Adrenal gland (tissue), 19 donors: ENCODE data around the gene ENPP3. TPM values are rescaled to one million over a fixed set of nuclear protein-coding genes. Genes with fewer than 3 reads are reported as not detected.

Experiments
- DNase-seq, 7 donors: peaks; one replicate each; pipeline ENCODE4 v3.0.0-alpha.2; 2019 to 2020
- H3K27ac ChIP-seq, 5 donors: fragments of 200-600 bp; sonication (generic) in 4 of 5; 1 replicate in 3 of 5; 2 replicates in 2 of 5; pipeline versions ENCODE4 v1.5.1 to v1.8.0; 2016 to 2020; ENCODE audit warnings: mild to moderate bottlenecking in 1 of 5
- H3K27me3 ChIP-seq: fragments of 200-600 bp; 2 replicates; pipeline ENCODE4 v1.8.0; 2021
- H3K36me3 ChIP-seq, 2 donors: fragments of 200-600 bp; replicated peaks in 1 of 2; 1 replicate in 1 of 2; 2 replicates in 1 of 2; pipeline versions ENCODE4 v1.5.1 to v1.8.0; 2018 to 2022
- H3K4me1 ChIP-seq, 2 donors: fragments of 200-600 bp; replicated peaks in 1 of 2; 1 replicate in 1 of 2; 2 replicates in 1 of 2; pipeline versions ENCODE4 v1.5.1 to v1.8.0; 2018 to 2021
- H3K4me3 ChIP-seq, 4 donors: fragments of 200-600 bp; sonication (generic) in 3 of 4; one replicate each; pipeline ENCODE4 v1.5.1; 2016 to 2018
- H3K9me3 ChIP-seq, 3 donors: fragments of 200-600 bp; sonication (generic) in 1 of 3; replicated peaks in 1 of 3; 1 replicate in 2 of 3; 2 replicates in 1 of 3; pipeline versions ENCODE4 v1.5.1 to v1.8.0; 2016 to 2021
- CTCF ChIP-seq, 6 experiments: fragments of 450-650 bp in 4 of 6; fragments of 200-600 bp in 2 of 6; sonication (generic) in 1 of 6; IDR thresholded peaks; 1 replicate in 5 of 6; 2 replicates in 1 of 6; pipeline versions ENCODE4 v1.5.1 to v1.8.0; 2016 to 2021; ENCODE audit warnings: antibody characterized with exemption in 6 of 6, mild to moderate bottlenecking in 2 of 6, moderate library complexity in 1 of 6
- POLR2A ChIP-seq, 2 donors: fragments of 450-650 bp; IDR thresholded peaks; one replicate each; pipeline ENCODE4 v1.6.1; 2017; ENCODE audit warnings: antibody characterized with exemption in 2 of 2, mild to moderate bottlenecking in 2 of 2, moderate library complexity in 1 of 2
- WGBS, 4 donors: extraction: QIAGEN DNeasy Blood & Tissue Kit in 2 of 4; methylation state at CpG; one replicate each; pipeline versions ENCODE4 v1.1.5 to v1.1.7; 2013 to 2017; 5-methylcytosine and 5-hydroxymethylcytosine counted together
- intact Hi-C, 2 donors: fragments of 100-400 bp; cut with DNase I; formaldehyde crosslinking; loops; one replicate each; pipeline versions ENCODE4 v1.14.1 to v1.15.0; 2022 to 2023
- long read RNA-seq, 10 donors: library from polyadenylated mRNA in 3 of 10; unstranded in 2 of 10; stranded (forward) in 1 of 10; transcript quantifications; one replicate each; pipeline ENCODE4 v2.0.0 and lab custom pipeline, GENCODE V29; 2021 to 2026
- polyA plus RNA-seq, 3 donors: library from polyadenylated mRNA; stranded (reverse); fragments of 200-250 nt in 2 of 3; fragments of 350-450 nt in 1 of 3; fragmentation: Illumina TruSeq in 1 of 3; extraction: RNeasy Lipid Tissue Mini Kit (QIAGEN cat#74804) in 1 of 3; gene quantifications; one replicate each; pipeline ENCODE4 v1.2.3, GENCODE V29; 2013 to 2014
- total RNA-seq, 9 donors: library from RNA; depleted of rRNA in 4 of 9; stranded (reverse); fragments of >200 nt in 4 of 9; fragments of 120-200 nt in 1 of 9; fragmentation: NEBNext Ultra II Directional in 1 of 9; extraction: Animal tissue kit (Norgen Biotek cat#: 25700) in 1 of 9; gene quantifications; one replicate each; pipeline versions ENCODE4 v1.1.0 to v1.2.4, GENCODE V29; 2013 to 2023
- donor health status: healthy with polysubstance abuse.
- donor health status: Bipolar disorder and iron deficiency.
- donor health status: DM: yes; HTN: yes; CAD: no.
- donor health status: DM: no; HTN: no; CAD: no.
- donor health status: DM: no; HTN: no; CAD: no.
- donor health status: DM: yes; HTN: yes; CAD: no.

Gene ENPP3
- total RNA-seq (10 to 100 TPM in 6 of 9 donors, 1 to 10 TPM in 3; 6.3 to 69.7 (median 12.2) TPM), polyA plus RNA-seq (10 to 100 TPM in 1 of 3 donors, 1 to 10 TPM in 2; 4.9 to 17.8 (median 5.9) TPM)
- long read RNA-seq, donor 1, partial matches to known transcripts = 0 of 4 reads
- long read RNA-seq, donor 1, other reads (novel, unspliced or antisense) = 0 of 4 reads
- long read RNA-seq, donor 2 = 0 reads
- long read RNA-seq, donor 3, partial matches to known transcripts = 5 of 7 reads
- long read RNA-seq, donor 3, other reads (novel, unspliced or antisense) = 0 of 7 reads
- long read RNA-seq, donor 4, partial matches to known transcripts = 0 of 3 reads
- long read RNA-seq, donor 4, other reads (novel, unspliced or antisense) = 1 of 3 reads
- long read RNA-seq, donor 5, transcript ENPP3-201 (25 exons, 3,162 nt) = major isoform, 7 of 10 reads
- long read RNA-seq, donor 5, partial matches to known transcripts = 1 of 10 reads
- long read RNA-seq, donor 5, other reads (novel, unspliced or antisense) = 2 of 10 reads
- long read RNA-seq, donor 6, partial matches to known transcripts = 0 of 2 reads
- long read RNA-seq, donor 6, other reads (novel, unspliced or antisense) = 2 of 2 reads
- long read RNA-seq, donor 7, partial matches to known transcripts = 0 of 2 reads
- long read RNA-seq, donor 7, other reads (novel, unspliced or antisense) = 0 of 2 reads
- long read RNA-seq, donor 8, partial matches to known transcripts = 5 of 7 reads
- long read RNA-seq, donor 8, other reads (novel, unspliced or antisense) = 0 of 7 reads
- long read RNA-seq, donor 9, partial matches to known transcripts = 5 of 7 reads
- long read RNA-seq, donor 9, other reads (novel, unspliced or antisense) = 0 of 7 reads
- long read RNA-seq, donor 10 = 0 reads

- Histone ChIP-seq H3K9me3 (no peaks in the 10 kb centered on the region), H3K27ac (no peak within 1 kb of the TSS), H3K4me3 (peak within 1 kb of the TSS in 1 of 4 donors; percentile 25), H3K4me1 (peaks cover 0 to 8% of the 10 kb centered on the region in 2 donors), H3K27me3 (no peaks in the 10 kb centered on the region), H3K36me3 (no peaks in the 10 kb centered on the region)
- intact Hi-C loops = no loop called here
- 60 to 67% (median 63%) methylated on average over 10 of the region's 10 CpGs for WGBS, 4 donors
- DNase-seq = no peak
- peak; percentile 19 to 29 for TF ChIP-seq POLR2A (IDR thresholded peaks at IDR 0.05)
- no peak for TF ChIP-seq CTCF (IDR thresholded peaks at IDR 0.05)
These were observed at the start of gene ENPP3 for GRCh38 chr6:131636880-131637792. TSS of gene ENPP3 (plus strand) at chr6:131637302. CDS start at chr6:131637385, 83 bp downstream.

DNA sequence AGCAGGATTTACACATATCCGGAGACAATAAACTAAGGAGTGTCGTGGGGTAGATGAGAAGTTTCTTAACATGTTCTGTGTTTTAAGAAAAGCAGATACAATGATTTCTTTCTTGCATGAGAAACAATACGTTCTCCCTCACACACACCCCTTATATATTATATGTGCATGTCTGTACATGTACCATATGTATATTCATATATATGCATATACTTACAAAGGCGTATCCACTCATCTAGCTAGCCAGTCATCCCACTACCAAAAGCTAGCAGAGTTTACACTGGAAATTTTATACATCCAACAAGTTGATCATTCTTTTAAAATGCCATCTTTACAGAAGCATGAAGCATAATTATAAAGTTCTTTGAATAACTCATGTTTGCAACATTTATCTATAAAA, 49.2 kb upstream of the ENPP3 start:
- H3K9me3 ChIP-seq = no peaks in the 10 kb centered on the region
- no peak overlapping the region for H3K27ac ChIP-seq
- H3K4me3 ChIP-seq = no peak overlapping the region
- H3K4me1 ChIP-seq = no peaks in the 10 kb centered on the region
- no peaks in the 10 kb centered on the region for H3K27me3 ChIP-seq
- WGBS, 4 donors = 92 to 96% (median 94%) methylated on average over 4 of the region's 4 CpGs
- no peak for DNase-seq
- intact Hi-C loops = no loop called here
- peaks cover 0 to 82% of the 10 kb centered on the region in 2 donors for H3K36me3 ChIP-seq
- TF ChIP-seq CTCF (IDR thresholded peaks at IDR 0.05) (no peak), POLR2A (IDR thresholded peaks at IDR 0.05) (no peak)

GRCh38 chr6:131588643-131589042, 48.5 kb upstream of the ENPP3 start:
- no peaks in the 10 kb centered on the region for H3K4me1 ChIP-seq
- no peaks in the 10 kb centered on the region for H3K27me3 ChIP-seq
- H3K36me3 ChIP-seq = peaks cover 0 to 81% of the 10 kb centered on the region in 2 donors
- H3K4me3 ChIP-seq = no peak overlapping the region
- DNase-seq = no peak
- TF ChIP-seq CTCF (IDR thresholded peaks at IDR 0.05) (no peak), POLR2A (IDR thresholded peaks at IDR 0.05) (no peak)
- no peaks in the 10 kb centered on the region for H3K9me3 ChIP-seq
- H3K27ac ChIP-seq = no peak overlapping the region
- intact Hi-C loops = no loop called here
- WGBS, 4 donors = 75 to 85% (median 81%) methylated on average over 2 of the region's 2 CpGs
